HL-60/S4 treated with retinoic acid at 250 ng/mL for 4 days and 3 days (cell line): ENCODE measurements around the gene PCDHGA1.

Source experiments
- in situ Hi-C: fragments of 300-500 bp; cut with MboI; formaldehyde crosslinking; loops from 2 replicates; pipeline ENCODE4 v1.7.0; 2022; ENCODE audit warnings: low sequenced_read_pairs

Gene PCDHGA1

GRCh38 chr5:141490271-141490670, 160.0 kb downstream of the PCDHGA1 start:
- in situ Hi-C loops, result no loop called here

- in situ Hi-C loops, result no loop called here
These were observed 160.5 kb downstream of the PCDHGA1 start for GRCh38 chr5:141490771-141491170.

- in situ Hi-C loops, result no loop called here
These were observed 161.2 kb downstream of the PCDHGA1 start for GRCh38 chr5:141491323-141492167.

GRCh38 chr5:141492168-141492885, 162.0 kb downstream of the PCDHGA1 start:
- in situ Hi-C loops, result no loop called here

GRCh38 chr5:141493500-141494422, 163.4 kb downstream of the PCDHGA1 start:
- in situ Hi-C loops, result no loop called here

- in situ Hi-C loops, result no loop called here
These were observed 164.6 kb downstream of the PCDHGA1 start for GRCh38 chr5:141494761-141495452.

- in situ Hi-C loops, result no loop called here
These were observed 165.1 kb downstream of the PCDHGA1 start for GRCh38 chr5:141495453-141495811.

GRCh38 chr5:141496038-141496437, 165.7 kb downstream of the PCDHGA1 start:
- in situ Hi-C loops, result no loop called here

GRCh38 chr5:141501761-141502160, 171.4 kb downstream of the PCDHGA1 start:
- in situ Hi-C loops, result no loop called here

- in situ Hi-C loops, result no loop called here
These were observed 173.4 kb downstream of the PCDHGA1 start for GRCh38 chr5:141503681-141504080.

- in situ Hi-C loops, result no loop called here
These were observed 173.9 kb downstream of the PCDHGA1 start for GRCh38 chr5:141504216-141504615.

- in situ Hi-C loops, result no loop called here
These were observed 176.3 kb downstream of the PCDHGA1 start for GRCh38 chr5:141506381-141507155.

GRCh38 chr5:141507387-141508091, 177.2 kb downstream of the PCDHGA1 start:
- in situ Hi-C loops, result no loop called here

- in situ Hi-C loops, result no loop called here
These were observed 178.1 kb downstream of the PCDHGA1 start for GRCh38 chr5:141508440-141508797.

GRCh38 chr5:141508798-141509611, 178.7 kb downstream of the PCDHGA1 start:
- in situ Hi-C loops, result no loop called here

GRCh38 chr5:141510160-141510559, 179.8 kb downstream of the PCDHGA1 start:
- in situ Hi-C loops, result no loop called here

- in situ Hi-C loops, result no loop called here
These were observed 180.7 kb downstream of the PCDHGA1 start for GRCh38 chr5:141510850-141511601.
